Measurements from ENCODE around the gene KLC1. TPM values are rescaled to one million over a fixed set of nuclear protein-coding genes. Genes with fewer than 3 reads are reported as not detected.

The KLC1 gene
- total RNA-seq, 1 experiment from 2014 or later, result 306 TPM

DNA sequence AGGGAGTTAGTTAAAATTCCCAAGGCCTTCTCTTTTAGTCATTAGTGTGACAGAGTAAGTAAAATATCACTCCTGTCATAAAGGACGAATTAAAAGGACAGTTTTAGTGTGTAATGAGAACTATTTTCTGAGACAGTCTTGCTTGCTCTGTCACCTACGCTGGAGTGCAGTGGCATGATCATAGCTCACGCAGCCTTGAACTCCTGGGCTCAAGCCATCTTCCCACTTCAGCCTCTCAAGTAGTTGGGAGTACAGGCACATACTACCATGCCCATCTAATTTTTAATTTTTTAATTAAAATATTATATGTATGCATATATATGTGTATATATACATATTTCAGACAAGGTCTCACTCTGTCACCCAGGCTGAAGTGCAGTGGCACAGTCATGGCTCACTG is 17.2 kb downstream of the KLC1 start:
- no peaks in the 10 kb centered on the region for H3F3A ChIP-seq (ENCODE audit: low read length, unreplicated experiment)
- no peak for DNase-seq
- ChIA-PET CTCF (interaction anchor here (0.7 kb wide), 1 partner anchor 771 kb away, joined by 4 read pairs; no protein-coding TSS in a partner anchor), POLR2A (ENCODE audit: unreplicated experiment) (no interaction called here)
- H3K9me3 ChIP-seq (ENCODE audit: low read length), result no peaks in the 10 kb centered on the region
- no peaks in the 10 kb centered on the region for H3K9me2 ChIP-seq (replicated peaks; ENCODE audit: low read length)
- H3K9ac ChIP-seq (ENCODE audit: low read length), result no peak overlapping the region
- peaks cover 100% of the 10 kb centered on the region for H3K79me2 ChIP-seq (ENCODE audit: low read length)
- no peaks in the 10 kb centered on the region; the same call in 1 of the 2 replicates for H3K4me1 ChIP-seq (ENCODE audit: insufficient read depth, low read length)
- ATAC-seq, result no peak
- H3K36me3 ChIP-seq (ENCODE audit: low read depth, low read length), result peaks cover 3% of the 10 kb centered on the region; the same call in 1 of the 2 replicates
- TF ChIP-seq EZH2phosphoT487 (IDR thresholded peaks at IDR 0.05; ENCODE audit: borderline replicate concordance, low read length) (no peak), EZH2 (IDR thresholded peaks at IDR 0.05; ENCODE audit: low read length, unreplicated experiment) (no peak)
- TF ChIP-seq, protein P1, sequence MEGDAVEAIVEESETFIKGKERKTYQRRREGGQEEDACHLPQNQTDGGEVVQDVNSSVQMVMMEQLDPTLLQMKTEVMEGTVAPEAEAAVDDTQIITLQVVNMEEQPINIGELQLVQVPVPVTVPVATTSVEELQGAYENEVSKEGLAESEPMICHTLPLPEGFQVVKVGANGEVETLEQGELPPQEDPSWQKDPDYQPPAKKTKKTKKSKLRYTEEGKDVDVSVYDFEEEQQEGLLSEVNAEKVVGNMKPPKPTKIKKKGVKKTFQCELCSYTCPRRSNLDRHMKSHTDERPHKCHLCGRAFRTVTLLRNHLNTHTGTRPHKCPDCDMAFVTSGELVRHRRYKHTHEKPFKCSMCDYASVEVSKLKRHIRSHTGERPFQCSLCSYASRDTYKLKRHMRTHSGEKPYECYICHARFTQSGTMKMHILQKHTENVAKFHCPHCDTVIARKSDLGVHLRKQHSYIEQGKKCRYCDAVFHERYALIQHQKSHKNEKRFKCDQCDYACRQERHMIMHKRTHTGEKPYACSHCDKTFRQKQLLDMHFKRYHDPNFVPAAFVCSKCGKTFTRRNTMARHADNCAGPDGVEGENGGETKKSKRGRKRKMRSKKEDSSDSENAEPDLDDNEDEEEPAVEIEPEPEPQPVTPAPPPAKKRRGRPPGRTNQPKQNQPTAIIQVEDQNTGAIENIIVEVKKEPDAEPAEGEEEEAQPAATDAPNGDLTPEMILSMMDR (conservative IDR thresholded peaks at IDR 0.05; ENCODE audit: low read depth, low read length), result no peak
- no TSS peak for BruUV-seq (replicated peaks)
- no peaks in the 10 kb centered on the region for H3K27me3 ChIP-seq (ENCODE audit: low read length)
- no peak overlapping the region for H3K4me3 ChIP-seq (ENCODE audit: low read length)
- H3K4me2 ChIP-seq (ENCODE audit: low read length), result no peak overlapping the region
- H4K20me1 ChIP-seq (ENCODE audit: low read length), result peaks cover 59% of the 10 kb centered on the region
- no peak overlapping the region for H3K27ac ChIP-seq (ENCODE audit: low read length)
- no peak overlapping the region for H2AFZ ChIP-seq (ENCODE audit: low read length)
- intact Hi-C loops (cut with micrococcal nuclease), result no loop called here

DNA sequence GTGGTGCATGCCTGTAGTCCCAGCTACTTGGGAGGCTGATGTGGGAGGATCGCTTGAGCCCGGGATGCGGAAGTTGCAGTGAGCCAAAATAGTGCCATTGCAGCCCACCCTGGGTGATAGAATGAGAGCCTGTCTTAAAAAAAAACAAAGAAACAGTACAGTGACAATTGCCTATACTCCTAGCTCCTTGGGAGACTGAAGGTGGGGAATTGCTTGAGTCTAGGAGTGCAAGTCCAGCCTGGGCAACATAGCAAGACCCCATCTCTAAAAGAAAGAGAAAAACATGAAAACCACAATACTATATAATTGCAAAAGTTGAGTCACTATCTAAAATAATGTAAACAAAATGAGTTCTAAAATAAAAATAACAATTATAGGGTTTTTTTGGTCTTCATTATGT is 20.0 kb downstream of the KLC1 start:
- Histone ChIP-seq H2AFZ (ENCODE audit: low read length) (no peak overlapping the region), H3K4me2 (ENCODE audit: low read length) (no peak overlapping the region), H3K9me2 (replicated peaks; ENCODE audit: low read length) (no peaks in the 10 kb centered on the region), H3K4me1 (ENCODE audit: insufficient read depth, low read length) (no peaks in the 10 kb centered on the region), H3K9me3 (ENCODE audit: low read length) (no peaks in the 10 kb centered on the region), H3F3A (ENCODE audit: low read length, unreplicated experiment) (no peaks in the 10 kb centered on the region), H4K20me1 (ENCODE audit: low read length) (peaks cover 68% of the 10 kb centered on the region), H3K9ac (ENCODE audit: low read length) (no peak overlapping the region), H3K4me3 (ENCODE audit: low read length) (no peak overlapping the region), H3K36me3 (ENCODE audit: low read depth, low read length) (peaks cover 17% of the 10 kb centered on the region; the same call in 1 of the 2 replicates), H3K27ac (ENCODE audit: low read length) (no peak overlapping the region), H3K79me2 (ENCODE audit: low read length) (peaks cover 100% of the 10 kb centered on the region), H3K27me3 (ENCODE audit: low read length) (no peaks in the 10 kb centered on the region)
- no peak for ATAC-seq
- TF ChIP-seq EZH2 (IDR thresholded peaks at IDR 0.05; ENCODE audit: low read length, unreplicated experiment) (no peak), EZH2phosphoT487 (IDR thresholded peaks at IDR 0.05; ENCODE audit: borderline replicate concordance, low read length) (no peak)
- TF ChIP-seq, protein P1 (conservative IDR thresholded peaks at IDR 0.05; ENCODE audit: low read depth, low read length), result no peak
- intact Hi-C loops (cut with micrococcal nuclease), result no loop called here
- ChIA-PET CTCF (no interaction called here), POLR2A (ENCODE audit: unreplicated experiment) (no interaction called here)
- no peak for DNase-seq
- no TSS peak for BruUV-seq (replicated peaks)

DNA sequence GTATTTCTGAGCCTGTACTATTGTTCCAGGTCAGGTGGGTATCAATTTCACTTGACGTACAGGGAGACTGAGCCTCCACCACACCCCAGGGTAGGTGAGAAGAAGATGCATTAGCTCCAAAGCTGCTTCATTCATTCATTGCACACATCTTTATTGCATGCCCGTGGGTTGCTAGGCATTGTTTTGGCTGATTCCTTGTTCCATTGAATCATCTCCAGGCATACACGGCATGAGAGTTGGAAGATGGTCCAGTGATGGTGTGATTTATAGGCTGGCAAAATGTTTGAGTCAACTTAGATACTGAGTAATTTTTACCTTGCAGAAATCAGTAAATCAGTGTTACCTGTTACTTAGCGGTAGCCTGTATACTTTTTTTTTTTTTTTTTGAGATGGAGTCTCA is 21.2 kb downstream of the KLC1 start:
- no peak overlapping the region for H3K27ac ChIP-seq (ENCODE audit: low read length)
- no peaks in the 10 kb centered on the region for H3K27me3 ChIP-seq (ENCODE audit: low read length)
- DNase-seq, result no peak
- peaks cover 28% of the 10 kb centered on the region for H3K36me3 ChIP-seq (ENCODE audit: low read depth, low read length)
- intact Hi-C loops (cut with micrococcal nuclease), result no loop called here
- H2AFZ ChIP-seq (ENCODE audit: low read length), result no peak overlapping the region
- POLR2A ChIA-PET (ENCODE audit: unreplicated experiment), result no interaction called here
- peaks cover 96% of the 10 kb centered on the region for H3K79me2 ChIP-seq (ENCODE audit: low read length)
- no peaks in the 10 kb centered on the region for H3F3A ChIP-seq (ENCODE audit: low read length, unreplicated experiment)
- TF ChIP-seq EZH2 (IDR thresholded peaks at IDR 0.05; ENCODE audit: low read length, unreplicated experiment) (no peak), EZH2phosphoT487 (IDR thresholded peaks at IDR 0.05; ENCODE audit: borderline replicate concordance, low read length) (no peak)
- TF ChIP-seq, protein P1 (conservative IDR thresholded peaks at IDR 0.05; ENCODE audit: low read depth, low read length), result no peak
- CTCF ChIA-PET, result no interaction called here
- no TSS peak for BruUV-seq (replicated peaks)
- no peak overlapping the region for H3K4me3 ChIP-seq (ENCODE audit: low read length)
- H4K20me1 ChIP-seq (ENCODE audit: low read length), result peaks cover 60% of the 10 kb centered on the region
- H3K4me1 ChIP-seq (ENCODE audit: insufficient read depth, low read length), result no peaks in the 10 kb centered on the region
- no peaks in the 10 kb centered on the region for H3K9me2 ChIP-seq (replicated peaks; ENCODE audit: low read length)
- no peak overlapping the region for H3K9ac ChIP-seq (ENCODE audit: low read length)
- no peaks in the 10 kb centered on the region for H3K9me3 ChIP-seq (ENCODE audit: low read length)
- no peak overlapping the region for H3K4me2 ChIP-seq (ENCODE audit: low read length)
- peak; percentile 51 for ATAC-seq

Measured in PC-3 (cell line).